SK-N-SH (cell line): Measurements from ENCODE around the gene SURF6. TPM values are rescaled to one million over a fixed set of nuclear protein-coding genes. Genes with fewer than 3 reads are reported as not detected.

Experiments
- CTCF ChIA-PET: fragments of 300-600, 350-600 bp; formaldehyde crosslinking; extraction: SDS; loops from one replicate; lab custom pipeline; 2021; lab: Yijun Ruan, JAX
- POLR2A ChIA-PET: fragments of 350-600 bp; sonication (Branson Sonifier 250); formaldehyde crosslinking; extraction: SDS; loops from one replicate; lab custom pipeline; 2020; ENCODE audit warnings: antibody characterized with exemption, inconsistent platforms; lab: Yijun Ruan, JAX
- DNase-seq: peaks from one replicate; pipeline ENCODE4 v3.0.0; 2012
- H2AFZ ChIP-seq: fragments of 200-600 bp; sonication (generic); 2 replicates; pipeline ENCODE4 v1.8.1; 2016; ENCODE audit warnings: antibody characterized with exemption, mild to moderate bottlenecking, low read depth
- H3F3A ChIP-seq: fragments of 200-600 bp; sonication (generic); replicated peaks from 2 replicates; pipeline ENCODE3; 2016; ENCODE audit warnings: antibody characterized with exemption, mild to moderate bottlenecking; ENCODE audit not compliant: insufficient read depth
- H3K27ac ChIP-seq, 2 experiments: fragments of 200-500 bp in 1 of 2; fragments of 200-600 bp in 1 of 2; sonication (Bioruptor generic) in 1 of 2; sonication (generic), shearing (Covaris generic) in 1 of 2; 2 replicates each; pipeline versions ENCODE4 v1.5.1 to v1.6.1; 2014 to 2016; ENCODE audit warnings: low read depth in 2 of 2, inconsistent platforms in 1 of 2, low read length in 1 of 2, mild to moderate bottlenecking in 1 of 2, mixed read lengths in 1 of 2
- H3K27me3 ChIP-seq: fragments of 200-600 bp; sonication (generic), shearing (Covaris generic); 2 replicates; pipeline ENCODE4 v1.6.1; 2016; ENCODE audit warnings: mixed run types; ENCODE audit not compliant: insufficient read depth
- H3K36me3 ChIP-seq, 2 experiments: fragments of 200-500 bp in 1 of 2; fragments of 200-600 bp in 1 of 2; sonication (Bioruptor generic) in 1 of 2; sonication (generic) in 1 of 2; replicated peaks in 1 of 2; 2 replicates each; pipeline versions ENCODE3 to v1.5.1; 2014 to 2016; ENCODE audit warnings: low read length in 1 of 2, mild to moderate bottlenecking in 1 of 2; ENCODE audit not compliant: insufficient read depth in 2 of 2, control insufficient read depth in 1 of 2
- H3K4me1 ChIP-seq, 2 experiments: fragments of 200-500 bp in 1 of 2; fragments of 200-600 bp in 1 of 2; sonication (Bioruptor generic) in 1 of 2; sonication (generic), shearing (Covaris generic) in 1 of 2; 2 replicates each; pipeline versions ENCODE4 v1.5.1 to v1.6.1; 2014 to 2016; ENCODE audit warnings: low read depth in 1 of 2, low read length in 1 of 2, mixed run types in 1 of 2; ENCODE audit not compliant: insufficient read depth in 2 of 2, control insufficient read depth in 1 of 2
- H3K4me2 ChIP-seq: fragments of 200-600 bp; sonication (generic), shearing (Covaris generic); 2 replicates; pipeline ENCODE4 v1.6.1; 2017; ENCODE audit warnings: mixed run types
- H3K4me3 ChIP-seq, 2 experiments: fragments of 200-500 bp in 1 of 2; fragments of 200-600 bp in 1 of 2; sonication (Bioruptor generic) in 1 of 2; sonication (generic), shearing (Covaris generic) in 1 of 2; 2 replicates each; pipeline versions ENCODE4 v1.5.1 to v1.8.1; 2014 to 2016; ENCODE audit warnings: low read depth in 2 of 2, inconsistent platforms in 1 of 2, low read length in 1 of 2, mild to moderate bottlenecking in 1 of 2, mixed read lengths in 1 of 2, moderate library complexity in 1 of 2
- H3K79me2 ChIP-seq: fragments of 200-600 bp; sonication (generic); 2 replicates; pipeline ENCODE4 v1.8.1; 2017; ENCODE audit warnings: mild to moderate bottlenecking; ENCODE audit not compliant: insufficient read depth
- H3K9ac ChIP-seq: fragments of 200-600 bp; sonication (generic); 2 replicates; pipeline ENCODE4 v1.6.1; 2017; ENCODE audit warnings: mixed run types
- H3K9me2 ChIP-seq: fragments of 200-600 bp; sonication (generic); 2 replicates; pipeline ENCODE4 v1.6.1; 2017; ENCODE audit warnings: mixed run types
- H3K9me3 ChIP-seq: fragments of 200-600 bp; sonication (generic); 2 replicates; pipeline ENCODE4 v1.6.1; 2017; ENCODE audit warnings: mixed run types, mild to moderate bottlenecking, moderate library complexity
- H4K20me1 ChIP-seq: fragments of 200-600 bp; sonication (generic); 2 replicates; pipeline ENCODE4 v1.6.1; 2017; ENCODE audit warnings: mild to moderate bottlenecking, mixed run types; ENCODE audit not compliant: insufficient read depth
- CHD2 ChIP-seq: fragments of 150-350 bp; IDR thresholded peaks from 2 replicates; pipeline ENCODE4 v1.6.1; 2018; ENCODE audit warnings: low read length; ENCODE audit not compliant: partially characterized antibody
- EP300 ChIP-seq, 2 experiments: IDR thresholded peaks; 2 replicates each; pipeline versions ENCODE4 v1.4.0 to v1.6.1; 2012; ENCODE audit warnings: borderline replicate concordance in 1 of 2, low read depth in 1 of 2, low read length in 1 of 2
- FOXM1 ChIP-seq: IDR thresholded peaks from 2 replicates; pipeline ENCODE4 v1.4.0; 2012; ENCODE audit warnings: low read depth, mild to moderate bottlenecking
- GATA2 ChIP-seq: sonication (generic); formaldehyde crosslinking; IDR thresholded peaks from 2 replicates; pipeline ENCODE4 v1.5.0; 2020; ENCODE audit warnings: mild to moderate bottlenecking, missing genetic modification reagents
- JUND ChIP-seq: IDR thresholded peaks from 2 replicates; pipeline ENCODE4 v1.4.0; 2012
- MAX ChIP-seq: IDR thresholded peaks from 2 replicates; pipeline ENCODE4 v1.4.0; 2012; ENCODE audit warnings: low read depth
- MXI1 ChIP-seq: IDR thresholded peaks from 2 replicates; pipeline ENCODE4 v1.6.1; 2012; ENCODE audit warnings: mild to moderate bottlenecking, low read depth, low read length, improper control_type of control experiment
- NRF1 ChIP-seq: IDR thresholded peaks from 2 replicates; pipeline ENCODE4 v1.6.1; 2012; ENCODE audit warnings: low read depth, mild to moderate bottlenecking, low read length
- SIN3A ChIP-seq: IDR thresholded peaks from 2 replicates; pipeline ENCODE4 v1.6.1; 2012; ENCODE audit warnings: low read depth, mild to moderate bottlenecking, low read length, moderate library complexity, borderline replicate concordance
- TAF1 ChIP-seq: IDR thresholded peaks from 2 replicates; pipeline ENCODE4 v1.6.1; 2012; ENCODE audit warnings: low read depth, mild to moderate bottlenecking, low read length, moderate library complexity, borderline replicate concordance
- TEAD4 ChIP-seq: IDR thresholded peaks from 2 replicates; pipeline ENCODE4 v1.4.0; 2012; ENCODE audit warnings: mild to moderate bottlenecking, borderline replicate concordance; ENCODE audit not compliant: insufficient read depth
- USF1 ChIP-seq: IDR thresholded peaks from 2 replicates; pipeline ENCODE4 v1.4.0; 2012; ENCODE audit warnings: low read depth, borderline replicate concordance
- WGBS: methylation state at CpG from one replicate; pipeline ENCODE4 v1.1.6; 2017; ENCODE audit warnings: low lambda C conversion rate; 5-methylcytosine and 5-hydroxymethylcytosine counted together
- polyA plus RNA-seq, 3 experiments: library from polyadenylated mRNA; depleted of rRNA; stranded (reverse); fragments of >200 nt; gene quantifications; 2 replicates each; pipeline ENCODE4 v1.2.3, GENCODE V29; 2012
- TF ChIP-seq, protein P1 (sequence below): IDR thresholded peaks from 2 replicates; pipeline ENCODE4; 2012
- TF ChIP-seq, protein P2 (sequence below): IDR thresholded peaks from 2 replicates; pipeline ENCODE4 v1.6.1; 2012; ENCODE audit warnings: mild to moderate bottlenecking, low read depth, low read length, moderate library complexity

SURF6 gene
- polyA plus RNA-seq, 1 of the 3 experiments (the other 2 are of a cell fraction), result 44.5 TPM

DNA sequence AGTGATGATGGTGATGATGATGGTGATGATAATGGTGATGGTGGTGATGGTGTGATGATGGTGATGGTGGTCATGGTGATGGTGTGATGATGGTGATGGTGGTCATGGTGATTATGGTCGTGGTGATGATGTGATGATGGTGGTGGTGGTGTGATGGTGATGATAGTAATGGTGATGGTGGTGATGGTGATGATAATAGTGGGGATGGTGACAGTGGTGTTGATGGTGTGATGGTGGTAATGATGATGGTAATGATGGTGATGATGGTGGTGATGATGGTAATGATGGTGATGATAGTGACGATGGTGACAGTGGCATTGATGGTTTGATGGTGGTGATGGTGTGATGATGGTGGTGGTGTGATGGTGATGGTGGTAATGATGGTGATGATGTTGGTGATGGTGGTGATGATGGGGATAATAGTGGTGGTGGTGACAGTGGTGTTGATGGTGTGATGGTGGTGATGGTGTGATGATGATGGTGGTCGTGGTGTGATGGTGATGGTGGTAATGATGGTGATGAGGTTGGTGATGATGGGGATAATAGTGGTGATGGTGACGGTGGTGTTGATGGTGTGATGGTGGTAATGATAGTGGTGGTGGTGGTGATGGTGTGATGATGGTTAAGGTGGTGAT, 46.6 kb upstream of the SURF6 start:
- H3K27ac ChIP-seq, result no peak overlapping the region
- H3K9me2 ChIP-seq, result no peaks in the 10 kb centered on the region
- no peaks in the 10 kb centered on the region for H3K36me3 ChIP-seq
- H3K4me3 ChIP-seq, result no peak overlapping the region
- TF ChIP-seq, protein P1, sequence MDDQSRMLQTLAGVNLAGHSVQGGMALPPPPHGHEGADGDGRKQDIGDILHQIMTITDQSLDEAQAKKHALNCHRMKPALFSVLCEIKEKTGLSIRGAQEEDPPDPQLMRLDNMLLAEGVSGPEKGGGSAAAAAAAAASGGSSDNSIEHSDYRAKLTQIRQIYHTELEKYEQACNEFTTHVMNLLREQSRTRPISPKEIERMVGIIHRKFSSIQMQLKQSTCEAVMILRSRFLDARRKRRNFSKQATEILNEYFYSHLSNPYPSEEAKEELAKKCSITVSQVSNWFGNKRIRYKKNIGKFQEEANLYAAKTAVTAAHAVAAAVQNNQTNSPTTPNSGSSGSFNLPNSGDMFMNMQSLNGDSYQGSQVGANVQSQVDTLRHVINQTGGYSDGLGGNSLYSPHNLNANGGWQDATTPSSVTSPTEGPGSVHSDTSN, result no peak
- no peak for TF ChIP-seq USF1
- no peak for TF ChIP-seq TEAD4
- TF ChIP-seq, protein P2, sequence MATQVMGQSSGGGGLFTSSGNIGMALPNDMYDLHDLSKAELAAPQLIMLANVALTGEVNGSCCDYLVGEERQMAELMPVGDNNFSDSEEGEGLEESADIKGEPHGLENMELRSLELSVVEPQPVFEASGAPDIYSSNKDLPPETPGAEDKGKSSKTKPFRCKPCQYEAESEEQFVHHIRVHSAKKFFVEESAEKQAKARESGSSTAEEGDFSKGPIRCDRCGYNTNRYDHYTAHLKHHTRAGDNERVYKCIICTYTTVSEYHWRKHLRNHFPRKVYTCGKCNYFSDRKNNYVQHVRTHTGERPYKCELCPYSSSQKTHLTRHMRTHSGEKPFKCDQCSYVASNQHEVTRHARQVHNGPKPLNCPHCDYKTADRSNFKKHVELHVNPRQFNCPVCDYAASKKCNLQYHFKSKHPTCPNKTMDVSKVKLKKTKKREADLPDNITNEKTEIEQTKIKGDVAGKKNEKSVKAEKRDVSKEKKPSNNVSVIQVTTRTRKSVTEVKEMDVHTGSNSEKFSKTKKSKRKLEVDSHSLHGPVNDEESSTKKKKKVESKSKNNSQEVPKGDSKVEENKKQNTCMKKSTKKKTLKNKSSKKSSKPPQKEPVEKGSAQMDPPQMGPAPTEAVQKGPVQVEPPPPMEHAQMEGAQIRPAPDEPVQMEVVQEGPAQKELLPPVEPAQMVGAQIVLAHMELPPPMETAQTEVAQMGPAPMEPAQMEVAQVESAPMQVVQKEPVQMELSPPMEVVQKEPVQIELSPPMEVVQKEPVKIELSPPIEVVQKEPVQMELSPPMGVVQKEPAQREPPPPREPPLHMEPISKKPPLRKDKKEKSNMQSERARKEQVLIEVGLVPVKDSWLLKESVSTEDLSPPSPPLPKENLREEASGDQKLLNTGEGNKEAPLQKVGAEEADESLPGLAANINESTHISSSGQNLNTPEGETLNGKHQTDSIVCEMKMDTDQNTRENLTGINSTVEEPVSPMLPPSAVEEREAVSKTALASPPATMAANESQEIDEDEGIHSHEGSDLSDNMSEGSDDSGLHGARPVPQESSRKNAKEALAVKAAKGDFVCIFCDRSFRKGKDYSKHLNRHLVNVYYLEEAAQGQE, result no peak
- TF ChIP-seq GATA2 (CRISPR knock-in tag), result no peak
- TF ChIP-seq EP300 (IDR thresholded peaks at IDR 0.05; ENCODE audit: borderline replicate concordance in 1 of 2, low read depth in 1 of 2, low read length in 1 of 2), result no peak
- no peak for TF ChIP-seq JUND
- no peak for TF ChIP-seq SIN3A
- TF ChIP-seq MAX, result no peak
- no peak for TF ChIP-seq MXI1
- ChIA-PET POLR2A (no interaction called here), CTCF (no interaction called here)
- no peaks in the 10 kb centered on the region for H3K79me2 ChIP-seq
- H3K4me2 ChIP-seq, result no peak overlapping the region
- H4K20me1 ChIP-seq, result no peaks in the 10 kb centered on the region
- no peaks in the 10 kb centered on the region for H3K4me1 ChIP-seq
- 65% methylated on average over 4 of the region's 4 CpGs for WGBS
- no peaks in the 10 kb centered on the region for H3K9me3 ChIP-seq
- H3K9ac ChIP-seq, result no peak overlapping the region
- no peak for DNase-seq
- no peaks in the 10 kb centered on the region for H3K27me3 ChIP-seq
- H2AFZ ChIP-seq, result no peak overlapping the region
- peaks cover 3% of the 10 kb centered on the region for H3F3A ChIP-seq

DNA sequence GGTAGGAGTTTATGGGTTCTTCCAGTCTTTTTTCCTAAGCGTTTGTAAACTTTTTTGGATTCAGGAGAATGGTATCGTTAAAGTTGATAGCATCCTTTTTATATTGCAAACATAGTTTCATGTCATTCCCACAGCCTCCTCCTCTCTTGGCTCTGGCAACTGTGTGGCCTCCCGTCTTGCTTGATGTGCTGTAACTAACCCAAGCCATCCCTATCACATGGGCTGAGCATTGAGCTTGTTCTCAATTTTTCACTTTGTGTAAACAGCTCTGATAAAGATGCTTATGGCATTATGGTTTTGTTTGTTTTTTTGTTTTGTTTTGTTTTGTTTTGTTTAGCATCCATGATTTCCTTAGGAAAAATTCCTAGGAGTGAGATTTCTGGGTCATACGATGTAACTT, 44.7 kb upstream of the SURF6 start:
- no peak overlapping the region for H3K4me2 ChIP-seq
- no peaks in the 10 kb centered on the region for H4K20me1 ChIP-seq
- H3K9me3 ChIP-seq, result no peaks in the 10 kb centered on the region
- WGBS, result 90% methylated on average over 4 of the region's 4 CpGs
- no peak overlapping the region for H3K9ac ChIP-seq
- H3K4me3 ChIP-seq, result no peak overlapping the region
- no peak overlapping the region for H3K27ac ChIP-seq
- no peaks in the 10 kb centered on the region for H3K36me3 ChIP-seq
- CTCF ChIA-PET, result no interaction called here
- no peaks in the 10 kb centered on the region for H3K4me1 ChIP-seq
- peaks cover 4% of the 10 kb centered on the region for H3K79me2 ChIP-seq
- H3K27me3 ChIP-seq, result no peaks in the 10 kb centered on the region
- POLR2A ChIA-PET, result no interaction called here
- H2AFZ ChIP-seq, result no peak overlapping the region
- DNase-seq, result no peak
- peaks cover 9% of the 10 kb centered on the region for H3F3A ChIP-seq
- H3K9me2 ChIP-seq, result no peaks in the 10 kb centered on the region
- TF ChIP-seq CHD2 (no peak), NRF1 (no peak), FOXM1 (no peak), EP300 (IDR thresholded peaks at IDR 0.05; ENCODE audit: borderline replicate concordance in 1 of 2, low read depth in 1 of 2, low read length in 1 of 2) (no peak), GATA2 (CRISPR knock-in tag) (no peak), JUND (no peak), TAF1 (no peak)
- TF ChIP-seq, protein P2, result no peak
